Measurements from ENCODE around the gene TRIM51.

- TF ChIP-seq CTCF (IDR thresholded peaks at IDR 0.05; ENCODE audit: insufficient read depth, low read length) (no peak), POLR2AphosphoS5 (IDR thresholded peaks at IDR 0.05; ENCODE audit: low read depth) (no peak), REST (IDR thresholded peaks at IDR 0.05; ENCODE audit: insufficient replicate concordance, low read depth) (no peak), SPI1 (IDR thresholded peaks at IDR 0.05; ENCODE audit: borderline replicate concordance, low read depth) (no peak)
Observed at GRCh38 chr11:55849037-55849436, 34.1 kb upstream of the TRIM51 start.

Measured in HL-60 (cell line).